A549 treated with CORT108297 at 1 μM for 4 hours (cell line): ENCODE data around the gene ABCC12. TPM values are rescaled to one million over a fixed set of nuclear protein-coding genes. Genes with fewer than 3 reads are reported as not detected.

Source experiments
- total RNA-seq: library from RNA; stranded (reverse); fragments of 200-300 nt; extraction: Qiagen RNA extraction; gene quantifications from 5 replicates; pipeline ENCODE4 v1.2.3, GENCODE V29; 2022

ABCC12 gene
- total RNA-seq: 0.05 to 0.16 TPM (median 0.12 TPM) in 4 of 5 replicates, not detected in the other

GRCh38 chr16:48155926-48156789 is at the start of gene ABCC12:
Gene ABCC12, minus strand, starts transcription at chr16:48155993. Its CDS starts 9,569 bp downstream, at chr16:48146424.

Other genes starting within 250 kb of the ABCC12 start
- 23.1 to 32.5 TPM (median 30.7 TPM) in 5 replicates for gene LONP2, start 88.3 kb upstream of the ABCC12 start, total RNA-seq
- gene ABCC11, start 91.5 kb upstream of the ABCC12 start, total RNA-seq: 0.06 to 0.24 TPM (median 0.20 TPM) in 4 of 5 replicates, not detected in the other
- gene SIAH1, start 229.4 kb upstream of the ABCC12 start, total RNA-seq: 12.5 to 15.4 TPM (median 14.0 TPM) in 5 replicates